Lower lobe of right lung (tissue), 2 donors: Measurements from ENCODE around the gene CELF4. TPM values are rescaled to one million over a fixed set of nuclear protein-coding genes. Genes with fewer than 3 reads are reported as not detected.

ENCODE experiments used
- ATAC-seq, 2 donors: fragments of 200-7000 bp; cut with Tn5 transposase; one replicate each; pipeline ENCODE4 v1.9.1; 2020 to 2022; ENCODE audit warnings: mild to moderate bottlenecking in 2 of 2, moderate library complexity in 2 of 2
- DNase-seq: peaks from one replicate; pipeline ENCODE4 v3.0.0-alpha.2; 2020
- H3K27ac ChIP-seq: fragments of 200-600 bp; one replicate; pipeline ENCODE4 v1.8.0; 2022
- H3K27me3 ChIP-seq: fragments of 200-600 bp; one replicate; pipeline ENCODE4 v1.8.0; 2022; ENCODE audit warnings: low read depth
- H3K36me3 ChIP-seq: fragments of 200-600 bp; one replicate; pipeline ENCODE4 v1.8.0; 2022; ENCODE audit warnings: mild to moderate bottlenecking
- H3K4me1 ChIP-seq: fragments of 200-600 bp; one replicate; pipeline ENCODE4 v1.8.0; 2022
- H3K4me3 ChIP-seq: fragments of 200-600 bp; one replicate; pipeline ENCODE4 v1.8.0; 2022; ENCODE audit warnings: mild to moderate bottlenecking
- H3K9me3 ChIP-seq: fragments of 200-600 bp; one replicate; pipeline ENCODE4 v1.8.0; 2022
- CTCF ChIP-seq: fragments of 200-600 bp; IDR thresholded peaks from one replicate; pipeline ENCODE4 v1.8.0; 2022; ENCODE audit warnings: antibody characterized with exemption, mild to moderate bottlenecking
- intact Hi-C: fragments of 100-400 bp; cut with DNase I; formaldehyde crosslinking; loops from one replicate; pipeline ENCODE4 v1.11.0; 2022
- total RNA-seq: library from RNA; stranded (reverse); fragmentation: NEBNext Ultra II Directional; extraction: Animal tissue kit (Norgen Biotek cat#: 25700); gene quantifications from one replicate; pipeline ENCODE4 v1.2.1, GENCODE V29; 2021
- donor health status: DM: no; HTN: yes; CAD: no; lungs with severe emphysema.

The CELF4 gene
- total RNA-seq, 1 donor from 2014 or later, result 0.38 TPM

GRCh38 chr18:37440206-37440605 lies 125.4 kb downstream of the CELF4 start:
- H3K4me3 ChIP-seq, result no peak overlapping the region
- peaks cover 5% of the 10 kb centered on the region for H3K27me3 ChIP-seq
- ATAC-seq, result no peak
- no peaks in the 10 kb centered on the region for H3K36me3 ChIP-seq
- no peaks in the 10 kb centered on the region for H3K4me1 ChIP-seq
- no peak for TF ChIP-seq CTCF
- H3K9me3 ChIP-seq, result no peaks in the 10 kb centered on the region
- no peak overlapping the region for H3K27ac ChIP-seq
- intact Hi-C loops, result no loop called here
- DNase-seq, result no peak

DNA sequence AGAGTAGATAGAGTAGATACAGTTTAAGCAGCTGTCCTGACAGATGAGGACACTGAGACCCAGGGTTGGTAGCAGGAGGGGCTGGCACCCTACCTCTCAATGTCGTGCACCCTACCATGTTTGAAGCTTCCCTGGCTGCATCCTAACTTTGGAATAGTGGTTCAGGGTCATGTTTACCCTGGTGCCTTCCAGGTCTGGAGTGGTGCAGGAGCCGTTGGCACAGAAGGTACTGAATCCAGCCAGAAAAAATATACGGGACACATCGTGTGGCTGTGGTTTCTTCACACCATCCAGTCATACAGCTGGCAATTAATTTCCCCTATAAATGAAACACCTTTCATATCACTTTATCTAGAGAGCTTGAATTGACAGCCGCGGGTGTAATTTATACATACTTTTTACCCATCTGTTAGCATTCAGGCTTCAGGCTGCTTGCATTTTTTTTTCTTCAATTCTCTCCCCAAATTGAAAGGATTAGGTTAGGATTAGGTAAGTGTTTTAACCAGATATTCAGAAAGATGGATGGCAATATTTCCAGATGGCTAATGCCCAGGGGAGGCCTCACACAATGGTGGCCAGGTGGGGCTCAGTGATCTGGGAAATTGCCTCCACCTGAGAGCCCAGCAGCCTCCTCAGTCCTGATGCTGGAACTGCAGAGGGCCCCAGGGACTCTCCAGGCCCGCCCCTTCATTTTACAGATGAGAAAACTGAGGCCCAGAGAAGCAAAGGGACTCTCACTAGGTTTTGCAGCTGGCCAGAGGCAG lies 127.0 kb downstream of the CELF4 start:
- Histone ChIP-seq H3K27me3 (peaks cover 5% of the 10 kb centered on the region), H3K4me3 (no peak overlapping the region), H3K9me3 (no peaks in the 10 kb centered on the region), H3K36me3 (no peaks in the 10 kb centered on the region), H3K4me1 (no peaks in the 10 kb centered on the region), H3K27ac (no peak overlapping the region)
- intact Hi-C loops, result no loop called here
- TF ChIP-seq CTCF, result no peak
- ATAC-seq (no peak), DNase-seq (no peak)

- ATAC-seq (no peak), DNase-seq (no peak)
- Histone ChIP-seq H3K27ac (no peak overlapping the region), H3K4me1 (no peaks in the 10 kb centered on the region), H3K4me3 (no peak overlapping the region), H3K36me3 (no peaks in the 10 kb centered on the region), H3K9me3 (no peaks in the 10 kb centered on the region), H3K27me3 (no peaks in the 10 kb centered on the region)
- TF ChIP-seq CTCF, result no peak
- intact Hi-C loops, result no loop called here
These were observed 129.6 kb downstream of the CELF4 start for GRCh38 chr18:37435996-37436395.

DNA sequence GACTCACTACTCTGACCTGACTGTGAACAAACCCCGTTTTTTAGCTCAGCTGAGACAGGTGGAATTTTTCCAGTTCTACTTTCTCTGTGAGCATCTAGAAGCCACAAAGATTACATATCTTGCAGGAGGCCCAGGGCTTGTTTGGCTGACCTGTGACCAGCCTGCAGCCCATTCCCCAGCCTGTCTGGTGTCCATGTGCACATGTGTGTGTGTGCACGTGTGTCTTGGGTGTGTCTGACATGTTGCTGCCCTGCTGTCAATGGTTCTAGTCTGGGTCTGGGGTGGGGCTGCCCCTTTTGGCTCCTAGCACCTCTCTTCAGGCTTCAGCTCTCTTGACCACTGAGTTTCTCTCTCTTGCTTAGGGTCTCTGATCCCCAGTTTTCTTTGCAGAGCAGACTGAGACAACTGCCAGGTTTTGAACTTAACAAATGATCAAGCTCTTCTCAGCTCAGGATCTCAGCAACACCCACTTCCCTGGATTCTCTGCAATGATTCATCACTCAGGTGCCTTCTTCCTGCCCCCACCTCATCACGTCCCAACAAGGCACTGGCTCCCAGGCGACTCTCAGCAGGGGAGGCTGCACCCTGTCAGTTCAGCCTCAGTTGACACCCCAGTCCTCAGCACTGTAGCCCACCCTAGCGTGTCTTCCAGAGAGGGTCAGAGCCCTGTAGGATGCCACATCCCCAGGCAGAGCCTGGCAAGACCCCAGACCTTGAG lies 130.3 kb downstream of the CELF4 start:
- ATAC-seq, result no peak
- no peak for TF ChIP-seq CTCF
- H3K27me3 ChIP-seq, result no peaks in the 10 kb centered on the region
- DNase-seq, result no peak
- intact Hi-C loops, result no loop called here
- H3K27ac ChIP-seq, result no peak overlapping the region
- H3K36me3 ChIP-seq, result no peaks in the 10 kb centered on the region
- H3K4me1 ChIP-seq, result no peaks in the 10 kb centered on the region
- no peak overlapping the region for H3K4me3 ChIP-seq
- H3K9me3 ChIP-seq, result no peaks in the 10 kb centered on the region

GRCh38 chr18:37434161-37434860 lies 131.3 kb downstream of the CELF4 start:
- Histone ChIP-seq H3K27me3 (no peaks in the 10 kb centered on the region), H3K27ac (no peak overlapping the region), H3K4me3 (no peak overlapping the region), H3K36me3 (no peaks in the 10 kb centered on the region), H3K4me1 (no peaks in the 10 kb centered on the region), H3K9me3 (no peaks in the 10 kb centered on the region)
- DNase-seq, result no peak
- ATAC-seq, result no peak
- TF ChIP-seq CTCF, result no peak
- intact Hi-C loops, result no loop called here
